Measurements from ENCODE around the gene UGT8.
"Not testable (repeated sequence)": the region's sequence is repeated elsewhere in the genome, so short reads cannot be mapped to it uniquely, and the experiment has no call there.

Gene UGT8

DNA sequence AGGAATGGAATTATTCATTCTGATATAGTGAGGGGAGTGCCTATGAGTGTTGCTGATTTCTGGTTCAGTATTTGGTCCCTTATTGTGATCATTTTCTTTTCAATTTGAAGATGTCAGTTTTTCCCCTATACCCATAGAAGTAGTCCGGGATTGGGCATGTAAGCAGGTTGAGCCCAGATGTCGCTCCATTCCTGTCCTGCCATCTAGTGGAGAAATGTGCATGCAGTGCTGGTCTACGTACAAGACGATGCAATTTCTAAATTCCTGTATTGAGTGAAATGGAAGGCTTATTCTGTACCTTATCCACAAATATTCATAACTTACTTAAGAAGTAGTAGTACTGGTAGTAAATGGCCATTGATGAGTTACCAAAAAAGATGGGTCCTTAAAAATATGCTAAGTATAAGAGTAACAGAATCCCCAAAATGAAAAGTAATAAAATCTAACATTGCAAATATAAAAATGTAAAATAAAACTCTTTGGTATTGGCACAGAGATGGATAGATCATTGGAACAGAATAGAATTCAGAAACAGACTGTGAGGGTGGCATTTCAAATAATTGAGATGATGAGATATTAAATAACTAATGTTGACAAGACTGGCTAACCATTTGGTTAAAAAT is 60.9 kb downstream of the UGT8 start:
- in situ Hi-C loops (cut with HindIII; ENCODE audit: low sequenced_read_pairs), result no loop called here
- TF ChIP-seq, protein P1, sequence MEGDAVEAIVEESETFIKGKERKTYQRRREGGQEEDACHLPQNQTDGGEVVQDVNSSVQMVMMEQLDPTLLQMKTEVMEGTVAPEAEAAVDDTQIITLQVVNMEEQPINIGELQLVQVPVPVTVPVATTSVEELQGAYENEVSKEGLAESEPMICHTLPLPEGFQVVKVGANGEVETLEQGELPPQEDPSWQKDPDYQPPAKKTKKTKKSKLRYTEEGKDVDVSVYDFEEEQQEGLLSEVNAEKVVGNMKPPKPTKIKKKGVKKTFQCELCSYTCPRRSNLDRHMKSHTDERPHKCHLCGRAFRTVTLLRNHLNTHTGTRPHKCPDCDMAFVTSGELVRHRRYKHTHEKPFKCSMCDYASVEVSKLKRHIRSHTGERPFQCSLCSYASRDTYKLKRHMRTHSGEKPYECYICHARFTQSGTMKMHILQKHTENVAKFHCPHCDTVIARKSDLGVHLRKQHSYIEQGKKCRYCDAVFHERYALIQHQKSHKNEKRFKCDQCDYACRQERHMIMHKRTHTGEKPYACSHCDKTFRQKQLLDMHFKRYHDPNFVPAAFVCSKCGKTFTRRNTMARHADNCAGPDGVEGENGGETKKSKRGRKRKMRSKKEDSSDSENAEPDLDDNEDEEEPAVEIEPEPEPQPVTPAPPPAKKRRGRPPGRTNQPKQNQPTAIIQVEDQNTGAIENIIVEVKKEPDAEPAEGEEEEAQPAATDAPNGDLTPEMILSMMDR (IDR thresholded peaks at IDR 0.05; ENCODE audit: low read depth, low read length, missing control alignments), result peak; percentile 97
- H3K4me3 ChIP-seq (ENCODE audit: low read depth, low read length), result no peak overlapping the region
- DNase-seq (ENCODE audit: low read depth), result peak; percentile 68

DNA sequence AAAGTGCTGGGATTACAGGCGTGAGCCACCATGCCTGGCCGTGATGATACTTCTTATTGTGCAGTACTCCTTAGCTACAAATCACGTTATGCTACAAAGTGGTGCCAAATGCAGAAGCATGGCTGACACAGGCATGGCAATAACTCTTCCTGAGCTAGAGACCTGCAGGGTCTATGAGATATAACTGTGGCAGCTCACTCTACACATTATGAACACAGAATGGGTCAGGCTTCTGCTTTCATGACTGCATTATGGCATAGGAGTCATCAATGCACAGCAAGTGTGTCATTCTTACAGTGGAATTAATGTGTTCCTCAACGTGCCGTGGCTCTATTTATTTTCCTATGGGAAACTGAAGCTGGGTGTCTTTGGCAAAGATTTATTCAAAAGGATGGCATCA is 64.5 kb downstream of the UGT8 start:
- no peak for DNase-seq (ENCODE audit: low read depth)
- H3K4me3 ChIP-seq (ENCODE audit: low read depth, low read length), result no peak overlapping the region
- in situ Hi-C loops (cut with HindIII; ENCODE audit: low sequenced_read_pairs), result no loop called here
- TF ChIP-seq, protein P1 (IDR thresholded peaks at IDR 0.05; ENCODE audit: low read depth, low read length, missing control alignments), result no peak

DNA sequence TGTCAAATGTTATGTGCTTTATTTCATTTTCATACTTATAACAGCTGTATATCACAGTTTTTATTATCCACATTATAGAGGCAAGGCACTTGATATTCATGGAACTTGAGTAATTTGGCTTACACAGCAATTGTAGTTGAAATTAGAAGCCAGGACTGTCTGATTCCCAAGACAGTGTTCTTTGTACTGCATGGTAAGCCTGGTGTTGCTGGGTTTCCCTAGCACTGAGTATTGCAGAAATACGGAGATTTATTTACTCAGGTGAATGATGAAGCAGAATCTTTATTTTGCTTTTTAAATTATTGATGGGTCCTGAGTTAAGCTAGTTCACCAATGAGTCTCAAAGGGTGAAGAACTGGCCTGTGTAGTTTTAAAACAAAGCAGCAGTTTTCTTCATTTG is 70.0 kb downstream of the UGT8 start:
- DNase-seq (ENCODE audit: low read depth), result no peak
- in situ Hi-C loops (cut with HindIII; ENCODE audit: low sequenced_read_pairs), result no loop called here

DNA sequence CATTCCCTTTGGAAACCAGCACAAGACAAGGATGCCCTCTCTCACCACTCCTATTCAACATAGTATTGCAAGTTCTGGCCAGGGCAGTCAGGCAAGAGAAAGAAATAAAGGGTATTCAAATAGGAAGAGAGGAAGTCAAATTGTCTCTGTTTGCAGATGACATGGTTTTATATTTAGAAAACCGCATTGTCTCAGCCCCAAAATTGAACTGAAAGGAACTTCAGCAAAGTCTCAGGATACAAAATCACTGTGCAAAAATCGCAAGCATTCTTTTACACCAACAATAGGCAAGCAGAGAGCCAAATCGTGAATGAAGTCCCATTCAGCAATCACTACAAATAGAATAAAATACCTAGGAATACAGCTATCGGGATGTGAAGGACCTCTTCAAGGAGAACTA is 72.1 kb downstream of the UGT8 start:
- DNase-seq (ENCODE audit: low read depth); in situ Hi-C loops (cut with HindIII; ENCODE audit: low sequenced_read_pairs): not testable (repeated sequence)

More for the DNA sequence above, 70.0 kb downstream of the UGT8 start:
- no peak overlapping the region for H3K4me3 ChIP-seq (ENCODE audit: low read depth, low read length)
- TF ChIP-seq, protein P1 (IDR thresholded peaks at IDR 0.05; ENCODE audit: low read depth, low read length, missing control alignments), result no peak

DNA sequence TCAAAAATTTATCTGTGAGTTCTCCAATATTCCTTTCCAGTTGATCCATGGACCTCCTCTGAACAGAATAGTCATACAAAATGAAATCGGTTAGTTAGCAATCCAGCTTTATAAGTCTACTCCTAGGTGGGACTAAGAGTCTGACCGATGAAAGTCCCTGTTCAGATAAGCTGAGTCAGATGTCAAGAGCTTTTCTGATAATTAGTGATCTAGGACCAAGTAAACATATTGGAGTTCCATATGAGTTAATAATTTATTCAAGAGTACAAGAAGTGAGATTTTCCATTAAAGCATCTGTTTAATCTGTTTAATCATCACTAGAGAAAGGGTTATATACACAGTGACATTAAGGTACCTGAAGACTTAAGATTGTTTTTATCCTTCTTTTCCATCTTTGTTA is 74.7 kb downstream of the UGT8 start:
- H3K4me3 ChIP-seq (ENCODE audit: low read depth, low read length), result no peak overlapping the region
- DNase-seq (ENCODE audit: low read depth), result no peak
- TF ChIP-seq, protein P1 (IDR thresholded peaks at IDR 0.05; ENCODE audit: low read depth, low read length, missing control alignments), result no peak
- in situ Hi-C loops (cut with HindIII; ENCODE audit: low sequenced_read_pairs), result no loop called here

More for the DNA sequence above, 72.1 kb downstream of the UGT8 start:
- H3K4me3 ChIP-seq (ENCODE audit: low read depth, low read length), result not testable (repeated sequence)

DNA sequence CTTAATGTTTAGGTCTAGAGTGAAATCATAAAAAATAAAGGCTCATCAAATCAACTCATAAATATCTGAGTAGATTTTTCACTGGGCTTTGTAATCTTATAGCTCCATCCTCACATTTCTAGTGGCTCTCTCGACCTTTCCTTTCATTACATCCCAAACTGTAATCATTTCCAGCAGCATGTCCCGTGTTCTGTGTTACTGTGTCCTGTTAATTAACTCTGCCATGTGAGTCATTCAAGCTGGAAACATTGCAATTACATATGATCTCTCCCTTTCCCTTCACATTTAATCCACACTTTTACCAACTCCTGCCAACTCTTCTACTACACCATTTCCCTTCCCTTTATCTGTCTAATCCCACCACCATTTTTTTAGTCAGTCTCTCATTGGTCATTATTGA is 75.5 kb downstream of the UGT8 start:
- in situ Hi-C loops (cut with HindIII; ENCODE audit: low sequenced_read_pairs), result no loop called here
- TF ChIP-seq, protein P1 (IDR thresholded peaks at IDR 0.05; ENCODE audit: low read depth, low read length, missing control alignments), result no peak
- no peak for DNase-seq (ENCODE audit: low read depth)
- no peak overlapping the region for H3K4me3 ChIP-seq (ENCODE audit: low read depth, low read length)

DNA sequence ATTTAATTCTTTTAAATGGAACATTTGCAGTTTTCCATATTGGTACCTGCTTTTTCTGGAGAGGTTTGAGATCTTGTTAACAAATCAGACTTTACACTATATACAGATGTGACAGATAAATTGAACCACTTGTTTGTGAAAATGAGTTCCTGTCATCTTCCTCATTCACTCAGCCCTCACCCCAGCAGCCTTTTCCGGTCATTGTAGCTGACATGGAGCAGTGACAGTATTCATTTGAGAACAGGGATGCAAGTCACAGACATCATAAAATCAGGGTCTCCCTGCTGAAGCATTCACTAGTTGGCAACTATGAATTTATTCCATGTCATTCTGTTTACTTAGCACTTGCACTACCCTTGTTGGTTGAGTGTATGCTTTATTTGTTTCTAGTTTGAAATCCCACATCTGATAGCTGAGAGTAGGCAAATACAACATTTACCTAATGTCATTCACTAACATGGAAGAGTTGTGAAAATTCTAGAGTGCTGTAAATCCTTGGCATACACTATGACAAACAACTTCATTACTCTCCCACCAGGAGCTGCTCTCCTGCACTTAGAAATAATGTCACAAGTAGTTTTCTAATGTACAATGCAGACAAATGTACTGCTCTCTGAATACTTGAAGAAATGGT is 78.9 kb downstream of the UGT8 start:
- H3K4me3 ChIP-seq (ENCODE audit: low read depth, low read length), result no peak overlapping the region
- no peak for DNase-seq (ENCODE audit: low read depth)
- in situ Hi-C loops (cut with HindIII; ENCODE audit: low sequenced_read_pairs), result no loop called here
- TF ChIP-seq, protein P1 (IDR thresholded peaks at IDR 0.05; ENCODE audit: low read depth, low read length, missing control alignments), result no peak

Data from astrocyte of the cerebellum (primary cell).